AG08395 (cell line): ENCODE results near the gene COL3A1.
A peak's percentile ranks its signal among the peaks of the same experiment; 100 is the strongest.

ENCODE experiments used
- DNase-seq: peaks from one replicate; pipeline ENCODE4 v3.0.0; 2012; ENCODE audit warnings: mixed read lengths, low spot score

COL3A1 gene

GRCh38 chr2:188974164-188974563 is at the start of gene COL3A1:
Gene COL3A1, plus strand, starts transcription at chr2:188974373. Its CDS starts 117 bp downstream, at chr2:188974490.
- DNase-seq: peak; percentile 44

DNA sequence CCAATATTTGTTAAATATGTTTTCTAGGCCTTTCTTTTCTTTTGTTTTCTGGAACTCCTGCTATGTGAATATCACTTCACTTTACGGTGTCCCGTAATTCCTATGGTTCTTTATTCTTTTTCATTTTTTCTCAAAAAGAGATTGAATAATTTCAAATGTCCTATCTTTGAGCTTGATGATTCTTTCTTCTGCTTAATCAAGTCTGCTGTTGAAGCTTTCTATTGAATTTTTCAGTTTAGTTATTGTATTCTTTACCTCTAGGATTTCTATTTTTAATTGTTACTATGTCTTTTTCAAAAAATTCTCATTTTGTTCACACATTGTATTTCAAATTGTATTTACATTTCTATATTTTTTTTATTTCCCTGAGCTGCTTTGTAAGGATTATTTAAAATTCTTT is 45.5 kb upstream of the COL3A1 start:
- no peak for DNase-seq

- DNase-seq: peak; percentile 33
Measured at GRCh38 chr2:188931361-188931760, 42.8 kb upstream of the COL3A1 start.

GRCh38 chr2:188937228-188938220 is 36.6 kb upstream of the COL3A1 start:
- DNase-seq: peak; percentile 43

- peak; percentile 5 for DNase-seq
Measured at GRCh38 chr2:188940171-188940570, 34.0 kb upstream of the COL3A1 start.

- DNase-seq: no peak
Measured at GRCh38 chr2:188944442-188944841, 29.7 kb upstream of the COL3A1 start.

DNA sequence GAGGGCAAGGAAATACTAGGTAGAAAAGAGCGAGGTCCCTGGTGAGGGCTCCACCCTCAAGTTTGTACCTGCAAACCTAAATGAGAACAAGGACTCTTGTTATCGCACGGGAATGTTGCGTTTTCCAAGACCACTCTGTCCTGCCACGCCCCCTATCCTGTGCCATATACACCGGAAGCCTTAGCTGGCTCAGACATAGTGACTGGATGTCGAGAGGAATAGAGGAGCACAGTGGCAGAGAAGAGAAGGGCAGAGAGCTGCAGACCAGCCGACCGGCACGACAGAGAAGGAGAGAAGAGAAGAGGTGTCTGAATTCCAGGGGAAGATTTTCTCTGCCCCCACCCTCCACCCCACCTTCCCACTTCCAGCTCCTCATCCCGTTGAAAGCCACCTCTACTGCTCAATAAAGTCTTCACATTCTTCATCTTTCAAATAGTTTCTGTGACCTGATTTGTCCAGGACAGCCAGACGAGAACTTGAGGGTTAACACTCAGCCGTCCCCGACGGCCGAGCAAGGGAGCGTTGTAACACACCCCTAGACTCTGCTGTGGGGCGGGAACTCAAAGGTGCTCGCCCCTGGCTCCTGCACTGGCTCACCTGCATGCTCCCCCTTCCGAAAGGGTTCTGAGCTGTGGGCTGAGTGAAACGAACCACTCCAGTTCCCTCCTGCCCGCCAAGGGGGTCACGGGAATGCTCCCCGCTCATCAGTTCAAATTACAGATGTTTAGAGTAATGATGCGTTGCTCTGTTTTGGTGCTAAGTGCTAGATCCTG is 24.9 kb upstream of the COL3A1 start:
- DNase-seq: no peak

DNA sequence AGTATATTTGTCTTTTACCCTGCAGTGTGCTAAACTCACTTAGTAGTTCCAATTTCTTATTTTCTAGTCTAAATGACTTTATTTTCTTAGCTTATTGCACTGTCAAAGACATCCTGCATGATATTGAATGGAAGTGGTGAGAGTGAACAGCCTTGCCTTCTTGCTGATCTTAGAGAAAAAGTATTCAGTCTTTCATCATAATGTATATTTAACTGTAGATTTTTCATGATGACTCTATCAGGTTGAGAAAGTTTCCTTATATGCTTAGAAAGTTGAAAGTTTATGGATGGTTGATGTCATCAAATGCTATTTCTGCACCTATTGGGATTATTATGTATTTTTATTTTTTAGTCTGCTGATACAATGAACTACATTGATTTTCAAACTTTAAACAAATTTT is 21.3 kb upstream of the COL3A1 start:
- DNase-seq: no peak

DNA sequence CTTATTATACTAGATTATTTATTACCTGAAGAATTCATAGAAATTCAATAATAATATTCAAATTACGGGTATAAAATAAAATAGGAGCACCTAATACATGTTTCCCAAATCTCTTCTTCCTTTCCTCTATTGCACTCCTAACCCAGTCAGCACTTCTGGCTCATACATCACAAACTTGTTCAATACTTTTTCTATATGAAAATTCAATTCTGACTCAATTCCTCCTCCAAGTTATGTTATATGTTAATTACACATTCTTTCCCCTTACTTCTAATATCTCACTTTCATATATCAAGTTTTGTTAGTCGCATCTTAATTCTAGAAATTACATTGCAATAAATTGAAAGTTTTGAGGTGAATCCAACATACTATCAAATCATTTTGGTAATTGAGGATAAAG is 17.9 kb upstream of the COL3A1 start:
- DNase-seq: no peak

- DNase-seq: no peak
Measured at GRCh38 chr2:188956961-188957360, 17.2 kb upstream of the COL3A1 start.

DNA sequence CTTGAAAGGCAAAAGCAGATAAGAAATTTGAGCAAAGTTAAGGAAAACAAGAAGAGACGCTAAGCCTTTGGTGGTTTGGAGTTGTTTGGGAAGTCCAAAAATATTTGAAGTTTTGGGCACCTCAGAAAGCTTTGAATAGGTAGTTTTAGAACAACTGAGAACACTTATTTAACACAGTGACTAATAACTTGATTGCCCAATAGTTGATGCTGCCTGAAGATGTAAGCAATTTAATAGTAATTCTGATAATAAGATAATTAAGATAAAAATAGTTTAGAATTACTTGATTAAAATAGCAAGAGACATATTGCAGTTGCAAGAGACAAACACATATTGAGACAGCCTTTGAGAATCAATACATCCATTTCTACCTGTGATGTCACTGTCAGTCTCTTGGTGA is 16.5 kb upstream of the COL3A1 start:
- DNase-seq: no peak

DNA sequence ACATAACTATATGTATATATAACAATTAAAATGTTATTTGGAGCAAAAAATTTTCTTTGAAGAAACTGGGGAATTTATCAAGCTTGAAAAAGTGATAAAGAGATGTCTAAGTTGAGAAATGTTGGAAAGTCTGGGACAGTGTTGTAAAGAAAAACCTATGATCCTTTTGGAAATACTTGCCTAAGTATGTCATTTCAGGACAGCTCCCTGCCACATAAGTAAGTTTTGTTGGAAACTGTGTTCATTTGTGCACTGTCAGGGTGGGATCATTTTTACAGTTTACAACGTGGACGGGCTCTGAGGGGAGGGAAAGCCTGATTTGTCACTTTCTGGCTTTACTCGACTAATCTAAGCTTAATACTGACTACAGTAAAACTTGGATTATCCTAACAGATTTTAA is 10.4 kb upstream of the COL3A1 start:
- no peak for DNase-seq

GRCh38 chr2:188964976-188965546 is 9.1 kb upstream of the COL3A1 start:
- no peak for DNase-seq

DNA sequence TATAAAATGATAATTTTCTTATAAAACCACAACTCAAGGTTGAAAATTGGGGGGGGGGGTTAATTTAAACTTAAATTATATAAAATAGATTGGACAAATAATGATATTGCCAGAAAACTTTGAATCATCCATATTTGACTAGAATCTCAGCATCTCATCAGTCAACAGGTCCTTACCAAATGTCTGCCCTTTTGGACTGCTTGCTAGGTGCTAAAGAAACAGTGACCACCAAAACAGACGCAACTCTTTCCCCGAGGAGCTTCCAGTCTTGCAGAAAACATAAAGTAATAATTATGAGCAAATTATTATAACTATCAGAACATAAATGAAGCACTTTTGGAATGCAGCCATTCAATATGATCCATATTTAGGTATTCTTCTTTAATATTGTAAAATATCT is 8.6 kb upstream of the COL3A1 start:
- DNase-seq: no peak

DNA sequence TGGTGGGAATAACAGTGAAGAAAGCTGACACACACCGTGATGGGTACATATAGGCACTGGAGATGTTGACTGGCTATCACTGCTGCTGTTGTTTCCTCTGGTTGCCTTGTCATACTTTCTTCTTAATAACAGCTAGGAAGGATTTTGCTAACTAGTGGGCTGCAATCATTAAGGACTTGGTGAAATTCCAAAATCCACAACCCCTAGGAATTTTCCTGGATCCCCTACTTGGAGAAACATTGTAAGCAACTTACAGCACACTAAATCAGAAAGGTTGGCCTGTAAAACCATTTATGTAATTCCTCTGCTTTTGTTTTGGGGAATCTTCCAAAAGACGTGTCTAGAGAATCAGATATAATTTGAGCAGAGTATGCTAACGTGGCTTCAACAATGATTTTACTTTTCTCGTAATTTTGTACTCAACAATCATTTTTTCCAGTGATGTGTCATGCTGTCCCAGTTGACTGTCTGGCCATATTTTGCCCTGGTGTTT is 8.0 kb upstream of the COL3A1 start:
- peak; percentile 5 for DNase-seq

DNA sequence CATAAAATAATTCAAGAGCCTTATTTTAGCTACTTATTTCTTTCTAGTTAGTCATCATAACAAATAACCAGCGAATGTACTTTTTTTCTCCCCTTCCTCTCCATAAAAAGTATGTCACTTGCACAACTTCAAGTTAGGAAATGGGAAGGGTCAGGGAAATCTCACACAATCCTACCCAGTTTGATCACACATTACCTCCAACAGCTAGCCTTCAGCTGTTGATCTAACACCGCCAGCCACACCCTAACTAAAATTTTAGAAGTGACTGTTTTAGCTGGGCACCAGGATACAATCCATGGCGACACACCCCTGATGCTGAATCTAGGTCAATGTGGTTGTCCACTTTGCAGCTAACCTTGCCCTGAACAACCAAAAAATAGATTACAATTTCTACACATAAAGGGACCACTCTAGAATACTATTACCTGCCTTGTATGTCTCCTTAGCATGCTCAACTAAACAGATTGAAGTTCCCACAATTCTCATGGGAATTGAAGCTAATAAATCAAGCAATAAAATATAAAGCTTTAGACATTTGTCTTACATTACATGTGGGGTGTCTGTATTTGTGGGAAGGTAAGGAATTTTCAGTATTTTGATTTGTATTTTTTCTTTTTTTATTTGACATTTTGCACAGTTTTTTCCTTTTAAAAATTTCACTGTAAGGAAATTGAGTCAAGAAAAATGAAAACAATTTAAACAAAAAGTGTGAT is 7.3 kb upstream of the COL3A1 start:
- no peak for DNase-seq

GRCh38 chr2:188969236-188969635 is 4.9 kb upstream of the COL3A1 start:
- DNase-seq: peak; percentile 30

- no peak for DNase-seq
Measured at GRCh38 chr2:188969651-188970050, 4.5 kb upstream of the COL3A1 start.

DNA sequence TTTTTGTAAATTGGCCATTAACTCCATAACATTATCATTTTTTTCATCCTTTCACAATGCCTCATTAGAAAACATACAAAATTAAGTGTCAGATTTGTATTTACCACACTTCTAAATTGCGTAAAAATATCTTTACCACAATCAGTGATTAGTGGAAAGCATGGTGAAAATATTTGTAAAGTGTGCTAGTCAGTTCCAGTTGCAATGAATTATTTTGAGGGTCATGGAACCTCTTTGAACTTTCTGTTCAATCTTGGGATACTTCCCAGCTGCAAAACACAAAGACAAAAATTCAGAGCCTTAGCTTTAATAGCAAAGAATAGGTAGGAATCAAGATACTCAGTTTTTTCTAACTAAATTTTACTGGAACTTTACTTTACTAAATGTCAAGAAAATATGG is 4.0 kb upstream of the COL3A1 start:
- no peak for DNase-seq

DNA sequence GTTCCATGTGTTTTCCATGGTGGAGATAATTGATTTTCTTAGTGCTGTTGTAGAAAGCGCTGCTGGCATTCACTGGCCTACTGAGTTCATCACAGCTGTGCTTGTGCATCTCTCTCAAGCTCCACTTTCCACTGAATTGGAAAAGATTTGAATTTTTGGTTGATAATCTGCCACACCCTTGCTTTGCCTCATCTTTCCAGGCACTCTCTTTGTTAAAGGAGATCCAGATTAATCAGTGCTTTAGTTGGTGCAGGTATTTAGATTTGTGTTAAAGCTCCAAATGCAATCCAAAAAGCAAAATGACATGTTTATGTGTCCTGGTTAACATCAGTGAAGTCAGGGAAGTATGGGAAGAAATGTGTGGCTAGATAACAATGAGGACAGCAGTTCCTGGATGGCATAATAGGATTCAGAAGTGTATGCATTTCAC is 2.7 kb upstream of the COL3A1 start:
- DNase-seq: no peak

DNA sequence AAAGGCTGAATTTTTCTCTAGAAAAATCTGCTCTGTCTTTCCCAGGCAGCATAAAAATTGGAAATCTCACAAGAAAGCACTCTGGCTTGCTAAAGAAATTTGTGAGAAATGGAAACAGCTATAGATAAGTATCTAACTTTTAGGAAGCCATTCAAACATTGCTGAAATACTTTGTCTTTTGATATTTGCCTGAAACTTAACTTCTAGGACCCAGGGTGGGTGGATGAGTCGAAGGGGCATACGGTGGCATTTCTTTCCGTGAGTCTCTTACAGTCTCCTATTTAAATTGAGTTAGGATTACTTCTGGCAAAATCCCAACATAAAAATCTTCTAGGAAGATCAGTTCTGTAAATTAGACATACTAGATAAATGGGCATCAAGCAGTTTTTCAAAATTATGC is 532 bp upstream of the COL3A1 start:
- DNase-seq: no peak
